NK-92 treated with Interleukin-12 subunit alpha and Interleukin-12 subunit beta, amount 100 ng/mL, for 24 hours (cell line): Measurements from ENCODE around the gene CHN2.

ENCODE experiments used
- DNase-seq: peaks from one replicate; lab custom pipeline; 2025; lab: John Stamatoyannopoulos, UW

The CHN2 gene

GRCh38 chr7:29364661-29365060 lies 170.1 kb downstream of the CHN2 start:
- no peak for DNase-seq

GRCh38 chr7:29365423-29365822 lies 170.8 kb downstream of the CHN2 start:
- no peak for DNase-seq

GRCh38 chr7:29367784-29368183 lies 173.2 kb downstream of the CHN2 start:
- no peak for DNase-seq

- no peak for DNase-seq
Observed at GRCh38 chr7:29369909-29370488, 175.4 kb downstream of the CHN2 start.

GRCh38 chr7:29370531-29371314 lies 176.1 kb downstream of the CHN2 start:
- DNase-seq = no peak

GRCh38 chr7:29371472-29371871 lies 176.9 kb downstream of the CHN2 start:
- DNase-seq = no peak

GRCh38 chr7:29372351-29373090 lies 177.9 kb downstream of the CHN2 start:
- DNase-seq = no peak

- no peak for DNase-seq
Observed at GRCh38 chr7:29375641-29376562, 181.3 kb downstream of the CHN2 start.

GRCh38 chr7:29377718-29378117 lies 183.1 kb downstream of the CHN2 start:
- DNase-seq = no peak

- no peak for DNase-seq
Observed at GRCh38 chr7:29379551-29379950, 185.0 kb downstream of the CHN2 start.

- no peak for DNase-seq
Observed at GRCh38 chr7:29381206-29382094, 186.9 kb downstream of the CHN2 start.

- no peak for DNase-seq
Observed at GRCh38 chr7:29384277-29384676, 189.7 kb downstream of the CHN2 start.

- no peak for DNase-seq
Observed at GRCh38 chr7:29385214-29385814, 190.7 kb downstream of the CHN2 start.

- DNase-seq = no peak
Observed at GRCh38 chr7:29386196-29386765, 191.7 kb downstream of the CHN2 start.

GRCh38 chr7:29391262-29391661 lies 196.7 kb downstream of the CHN2 start:
- no peak for DNase-seq

- DNase-seq = no peak
Observed at GRCh38 chr7:29394321-29394720, 199.7 kb downstream of the CHN2 start.

GRCh38 chr7:29396563-29396962 lies 202.0 kb downstream of the CHN2 start:
- DNase-seq = no peak

GRCh38 chr7:29397398-29397797 lies 202.8 kb downstream of the CHN2 start:
- no peak for DNase-seq

- DNase-seq = no peak
Observed at GRCh38 chr7:29398011-29398410, 203.4 kb downstream of the CHN2 start.

- no peak for DNase-seq
Observed at GRCh38 chr7:29400437-29400836, 205.9 kb downstream of the CHN2 start.
